ENCODE results near the gene MS4A15.
"Not testable (repeated sequence)": the region's sequence is repeated elsewhere in the genome, so short reads cannot be mapped to it uniquely, and the experiment has no call there.

MS4A15 gene

GRCh38 chr11:60810151-60810550 lies 53.5 kb downstream of the MS4A15 start:
- DNase-seq, result no peak

GRCh38 chr11:60810569-60810968 lies 53.9 kb downstream of the MS4A15 start:
- no peak for DNase-seq

- peak; percentile 55 for DNase-seq
These were observed 56.7 kb downstream of the MS4A15 start for GRCh38 chr11:60813324-60813723.

GRCh38 chr11:60814112-60814511 lies 57.4 kb downstream of the MS4A15 start:
- no peak for DNase-seq

DNA sequence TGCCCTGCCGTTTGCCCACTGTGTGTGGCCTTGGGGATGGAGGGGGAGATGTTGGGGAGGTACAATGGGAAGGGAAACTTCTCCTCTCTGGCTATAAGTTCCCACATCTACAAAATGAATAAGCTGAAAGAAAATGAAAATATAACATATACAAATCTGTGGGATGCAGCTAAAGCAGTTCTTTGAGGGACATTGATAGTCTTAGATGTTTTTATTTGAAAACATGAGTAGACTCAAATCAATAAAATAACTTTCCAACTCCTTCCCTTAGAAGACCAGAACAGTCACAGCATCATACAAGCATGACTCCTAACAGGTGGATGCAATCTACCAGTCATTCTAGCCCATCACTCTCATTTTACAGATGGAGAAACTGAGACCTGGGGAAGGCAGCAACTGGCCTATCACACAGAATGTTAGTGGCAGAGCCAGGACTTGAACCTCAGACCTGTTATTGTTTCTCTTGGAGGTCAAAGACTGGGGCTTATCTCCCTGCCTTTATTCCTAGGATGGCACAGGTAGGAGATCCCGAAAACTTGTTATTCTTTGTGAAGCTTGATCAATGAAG lies 60.0 kb downstream of the MS4A15 start:
- no peak for DNase-seq

GRCh38 chr11:60818057-60818456 lies 61.4 kb downstream of the MS4A15 start:
- no peak for DNase-seq

GRCh38 chr11:60821827-60822599 lies 65.3 kb downstream of the MS4A15 start:
- DNase-seq, result no peak

DNA sequence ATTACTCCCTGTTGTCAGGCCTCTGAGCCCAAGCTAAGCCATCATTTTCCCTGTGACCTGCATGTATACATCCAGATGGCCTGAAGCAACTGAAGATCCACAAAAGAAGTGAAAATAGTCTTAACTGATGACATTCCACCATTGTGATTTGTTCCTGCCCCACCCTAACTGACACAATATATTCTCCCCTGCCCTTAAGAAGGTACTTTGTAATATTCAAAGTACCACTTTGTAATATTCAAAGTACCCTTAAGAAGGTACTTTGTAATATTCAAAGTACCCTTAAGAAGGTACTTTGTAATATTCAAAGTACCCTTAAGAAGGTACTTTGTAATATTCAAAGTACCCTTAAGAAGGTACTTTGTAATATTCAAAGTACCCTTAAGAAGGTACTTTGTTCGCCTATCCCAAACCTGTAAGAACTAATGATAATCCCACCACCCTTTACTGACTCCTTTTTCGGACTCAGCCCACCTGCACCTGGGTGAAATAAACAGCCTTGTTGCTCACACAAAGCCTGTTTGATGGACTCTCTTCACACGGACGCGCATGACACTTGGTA lies 67.2 kb downstream of the MS4A15 start:
- not testable (repeated sequence) for DNase-seq

DNA sequence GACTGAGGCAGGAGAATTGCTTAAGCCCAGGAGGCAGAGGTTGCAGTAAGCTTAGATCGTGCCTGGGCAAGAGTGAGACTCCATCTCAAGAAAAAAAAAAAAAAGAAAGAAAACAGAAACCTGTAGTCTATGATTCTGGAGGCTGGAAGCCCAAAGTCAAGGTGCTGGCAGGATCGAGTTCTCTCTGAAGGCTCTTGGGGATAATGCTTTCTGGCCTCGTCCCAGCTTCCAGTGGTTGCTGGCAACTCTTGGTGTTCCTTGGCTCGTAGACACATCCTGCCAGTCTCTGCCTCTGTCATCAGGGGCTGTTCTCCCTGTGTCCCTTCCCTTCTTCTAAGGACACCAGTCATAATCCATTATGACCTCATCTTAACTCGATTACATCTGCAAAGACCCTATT lies 68.5 kb downstream of the MS4A15 start:
- no peak for DNase-seq

- DNase-seq, result no peak
These were observed 69.1 kb downstream of the MS4A15 start for GRCh38 chr11:60825790-60826189.
